HL-60 (cell line): ENCODE measurements around the gene PAM16.

Experiments
- GABPA ChIP-seq: IDR thresholded peaks from 2 replicates; pipeline ENCODE4 v1.6.1; 2012; ENCODE audit warnings: low read depth
- TF ChIP-seq, protein P1 (sequence below): IDR thresholded peaks from one replicate; pipeline ENCODE4 v1.5.1; 2011; ENCODE audit warnings: low read length, control low read depth, inconsistent platforms; ENCODE audit not compliant: insufficient read depth
- TF ChIP-seq, protein P2 (sequence below): IDR thresholded peaks from 2 replicates; pipeline ENCODE4 v1.6.1; 2012; ENCODE audit warnings: low read depth; ENCODE audit not compliant: insufficient replicate concordance

DNA sequence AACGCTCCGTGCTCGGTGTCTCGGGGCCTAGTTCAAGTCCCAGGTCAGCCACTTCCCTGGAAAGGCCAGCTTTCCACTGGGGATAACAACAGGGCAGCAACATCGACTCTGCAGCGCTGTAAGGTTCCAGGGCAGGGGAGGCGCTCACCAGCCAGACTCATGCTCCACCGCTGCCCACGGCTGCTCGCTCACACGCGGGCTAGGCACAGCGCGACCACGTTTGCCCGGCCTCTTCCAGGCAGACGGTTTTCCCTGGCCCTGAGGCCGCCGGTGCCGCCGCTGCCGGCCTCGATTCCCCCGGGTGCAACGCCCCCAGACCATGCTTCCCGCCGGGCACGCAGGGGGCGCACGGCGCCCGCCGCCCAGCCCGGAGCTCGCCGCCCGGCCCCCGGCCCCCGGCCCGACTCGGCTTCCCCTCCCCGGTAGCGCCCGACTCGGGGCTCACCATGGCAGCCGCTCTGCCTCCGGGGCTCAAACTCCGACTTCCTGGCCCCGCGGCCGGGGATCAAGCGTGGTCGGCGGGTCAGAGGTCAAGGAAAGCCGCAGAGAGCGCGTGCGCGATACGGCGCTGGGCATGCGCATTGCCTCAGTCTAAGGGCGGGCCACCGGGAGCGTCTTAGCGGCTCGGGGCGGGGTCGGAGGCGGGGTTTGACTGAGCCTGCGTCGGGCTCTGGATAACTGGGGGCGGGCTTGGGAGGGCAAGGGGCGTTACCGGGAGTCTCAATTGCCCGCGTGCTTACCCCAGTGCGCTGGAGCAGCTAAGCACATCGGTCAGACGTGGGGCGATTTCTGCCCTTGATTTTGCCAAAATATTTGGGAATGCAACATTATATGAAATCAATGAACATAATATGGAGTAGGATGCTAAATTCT lies at the start of gene PAM16:
- TF ChIP-seq, protein P1, sequence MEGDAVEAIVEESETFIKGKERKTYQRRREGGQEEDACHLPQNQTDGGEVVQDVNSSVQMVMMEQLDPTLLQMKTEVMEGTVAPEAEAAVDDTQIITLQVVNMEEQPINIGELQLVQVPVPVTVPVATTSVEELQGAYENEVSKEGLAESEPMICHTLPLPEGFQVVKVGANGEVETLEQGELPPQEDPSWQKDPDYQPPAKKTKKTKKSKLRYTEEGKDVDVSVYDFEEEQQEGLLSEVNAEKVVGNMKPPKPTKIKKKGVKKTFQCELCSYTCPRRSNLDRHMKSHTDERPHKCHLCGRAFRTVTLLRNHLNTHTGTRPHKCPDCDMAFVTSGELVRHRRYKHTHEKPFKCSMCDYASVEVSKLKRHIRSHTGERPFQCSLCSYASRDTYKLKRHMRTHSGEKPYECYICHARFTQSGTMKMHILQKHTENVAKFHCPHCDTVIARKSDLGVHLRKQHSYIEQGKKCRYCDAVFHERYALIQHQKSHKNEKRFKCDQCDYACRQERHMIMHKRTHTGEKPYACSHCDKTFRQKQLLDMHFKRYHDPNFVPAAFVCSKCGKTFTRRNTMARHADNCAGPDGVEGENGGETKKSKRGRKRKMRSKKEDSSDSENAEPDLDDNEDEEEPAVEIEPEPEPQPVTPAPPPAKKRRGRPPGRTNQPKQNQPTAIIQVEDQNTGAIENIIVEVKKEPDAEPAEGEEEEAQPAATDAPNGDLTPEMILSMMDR, result no peak
- TF ChIP-seq GABPA, result no peak
- TF ChIP-seq, protein P2, sequence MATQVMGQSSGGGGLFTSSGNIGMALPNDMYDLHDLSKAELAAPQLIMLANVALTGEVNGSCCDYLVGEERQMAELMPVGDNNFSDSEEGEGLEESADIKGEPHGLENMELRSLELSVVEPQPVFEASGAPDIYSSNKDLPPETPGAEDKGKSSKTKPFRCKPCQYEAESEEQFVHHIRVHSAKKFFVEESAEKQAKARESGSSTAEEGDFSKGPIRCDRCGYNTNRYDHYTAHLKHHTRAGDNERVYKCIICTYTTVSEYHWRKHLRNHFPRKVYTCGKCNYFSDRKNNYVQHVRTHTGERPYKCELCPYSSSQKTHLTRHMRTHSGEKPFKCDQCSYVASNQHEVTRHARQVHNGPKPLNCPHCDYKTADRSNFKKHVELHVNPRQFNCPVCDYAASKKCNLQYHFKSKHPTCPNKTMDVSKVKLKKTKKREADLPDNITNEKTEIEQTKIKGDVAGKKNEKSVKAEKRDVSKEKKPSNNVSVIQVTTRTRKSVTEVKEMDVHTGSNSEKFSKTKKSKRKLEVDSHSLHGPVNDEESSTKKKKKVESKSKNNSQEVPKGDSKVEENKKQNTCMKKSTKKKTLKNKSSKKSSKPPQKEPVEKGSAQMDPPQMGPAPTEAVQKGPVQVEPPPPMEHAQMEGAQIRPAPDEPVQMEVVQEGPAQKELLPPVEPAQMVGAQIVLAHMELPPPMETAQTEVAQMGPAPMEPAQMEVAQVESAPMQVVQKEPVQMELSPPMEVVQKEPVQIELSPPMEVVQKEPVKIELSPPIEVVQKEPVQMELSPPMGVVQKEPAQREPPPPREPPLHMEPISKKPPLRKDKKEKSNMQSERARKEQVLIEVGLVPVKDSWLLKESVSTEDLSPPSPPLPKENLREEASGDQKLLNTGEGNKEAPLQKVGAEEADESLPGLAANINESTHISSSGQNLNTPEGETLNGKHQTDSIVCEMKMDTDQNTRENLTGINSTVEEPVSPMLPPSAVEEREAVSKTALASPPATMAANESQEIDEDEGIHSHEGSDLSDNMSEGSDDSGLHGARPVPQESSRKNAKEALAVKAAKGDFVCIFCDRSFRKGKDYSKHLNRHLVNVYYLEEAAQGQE, result no peak
